ENCODE measurements around the gene RUVBL1. TPM values are rescaled to one million over a fixed set of nuclear protein-coding genes. Genes with fewer than 3 reads are reported as not detected.

Gene RUVBL1
- total and polyA plus RNA-seq, 4 experiments from 2014 or later = 26.6 to 71.4 (median 46.9) TPM

- H3K27me3 ChIP-seq (ENCODE audit: insufficient read depth, low read length) = no peaks in the 10 kb centered on the region
- peaks cover 0 to 1% of the 10 kb centered on the region in 2 donors for H3K27me3 Mint-ChIP-seq
- no peaks in the 10 kb centered on the region for H3K36me3 ChIP-seq (ENCODE audit: insufficient read depth, low read length)
- intact Hi-C loops (cut with micrococcal nuclease) = loop anchor here (1.0 to 5.0 kb wide), 2 partner anchors 28 to 40 kb away; no protein-coding TSS in a partner anchor
- peak overlapping the region; percentile 85 to 98 (median 93) for H3K27ac Mint-ChIP-seq
- no peaks in the 10 kb centered on the region for H3K9me3 ChIP-seq (ENCODE audit: control insufficient read depth in 1 of 2, low read length in 2 of 2)
- peaks cover 13 to 41% (median 23%) of the 10 kb centered on the region in 4 donors for H3K4me1 Mint-ChIP-seq
- H3K27ac ChIP-seq (ENCODE audit: low read depth, low read length) = peak overlapping the region; percentile 44
- POLR2A ChIA-PET (ENCODE audit: partially characterized antibody) = interaction anchor here (0.7 to 2.8 kb wide), 7 partner anchors 26 to 145 kb away, joined by 3 to 66 read pairs (median 4); partner anchors contain the start of gene RUVBL1
- H3K4me1 ChIP-seq (ENCODE audit: insufficient read depth, low read length) = peaks cover 18% of the 10 kb centered on the region
- H3K4me3 ChIP-seq (ENCODE audit: low read length in 2 of 2) = peak overlapping the region; percentile 84 to 85
- H3K4me3 Mint-ChIP-seq = peak overlapping the region; percentile 83 to 96 (median 90)
- DNase-seq = peak in 1 of 5 donors; percentile 84
- no peaks in the 10 kb centered on the region for H3K9me3 Mint-ChIP-seq
- H3K36me3 Mint-ChIP-seq = peaks cover 9 to 20% of the 10 kb centered on the region in 2 donors
- CTCF ChIA-PET (ENCODE audit: partially characterized antibody) = interaction anchor here (2.2 kb wide), 1 partner anchor 29 kb away, joined by 13 read pairs; the partner anchor contains the start of gene RUVBL1
Measured at GRCh38 chr3:128152419-128153155, 29.0 kb upstream of the RUVBL1 start.

DNA sequence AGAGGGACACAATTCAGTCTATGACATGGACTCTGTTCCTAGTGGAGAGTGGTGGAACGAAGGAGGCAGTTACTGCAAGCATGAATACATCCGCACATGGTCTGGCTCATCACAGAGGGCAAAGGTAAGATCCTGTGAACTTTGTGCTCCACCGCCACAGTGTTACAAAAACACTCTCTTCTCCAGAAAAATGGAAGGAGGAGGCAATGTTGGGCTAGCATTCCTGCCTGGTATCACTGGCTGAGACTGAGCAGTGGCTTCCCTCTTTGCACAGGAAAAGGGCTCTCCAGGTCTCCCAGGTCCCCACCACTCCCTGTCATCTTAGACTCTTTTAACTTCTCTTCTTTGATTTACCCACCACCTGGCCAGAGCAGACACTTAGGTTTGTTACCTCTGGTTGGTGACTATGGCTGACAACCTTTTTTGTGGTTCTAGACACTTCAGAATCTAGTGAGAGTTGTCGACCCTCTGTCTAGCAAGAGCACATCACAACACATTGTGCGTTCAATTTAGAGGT lies 28.2 kb upstream of the RUVBL1 start:
- CTCF ChIA-PET (ENCODE audit: partially characterized antibody) = no interaction called here
- H3K27ac ChIP-seq (ENCODE audit: low read depth, low read length) = no peak overlapping the region
- peaks cover 18% of the 10 kb centered on the region for H3K4me1 ChIP-seq (ENCODE audit: insufficient read depth, low read length)
- Mint-ChIP-seq H3K36me3 (peaks cover 4 to 12% of the 10 kb centered on the region in 2 donors), H3K4me1 (peaks cover 13 to 37% (median 23%) of the 10 kb centered on the region in 4 donors), H3K27me3 (peaks cover 0 to 1% of the 10 kb centered on the region in 2 donors), H3K9me3 (no peaks in the 10 kb centered on the region), H3K27ac (peak overlapping the region; percentile 44 to 93 (median 84)), H3K4me3 (peak overlapping the region in 5 of 8 donors; percentile 5 to 71 (median 29))
- intact Hi-C loops (cut with micrococcal nuclease) = loop anchor here (5.0 kb wide), 1 partner anchor 40 kb away; no protein-coding TSS in a partner anchor
- H3K27me3 ChIP-seq (ENCODE audit: insufficient read depth, low read length) = no peaks in the 10 kb centered on the region
- no peak for DNase-seq
- POLR2A ChIA-PET (ENCODE audit: partially characterized antibody) = interaction anchor here (1.0 to 2.8 kb wide), 4 partner anchors 28 to 143 kb away, joined by 3 to 66 read pairs (median 6); partner anchors contain the start of gene RUVBL1
- H3K36me3 ChIP-seq (ENCODE audit: insufficient read depth, low read length) = no peaks in the 10 kb centered on the region
- no peak overlapping the region for H3K4me3 ChIP-seq (ENCODE audit: low read length in 2 of 2)
- H3K9me3 ChIP-seq (ENCODE audit: control insufficient read depth in 1 of 2, low read length in 2 of 2) = no peaks in the 10 kb centered on the region

- Mint-ChIP-seq H3K36me3 (peaks cover 4% of the 10 kb centered on the region in 2 donors), H3K9me3 (no peaks in the 10 kb centered on the region), H3K27ac (no peak overlapping the region), H3K27me3 (peaks cover 0 to 1% of the 10 kb centered on the region in 2 donors), H3K4me1 (peaks cover 8 to 23% (median 10%) of the 10 kb centered on the region in 4 donors), H3K4me3 (no peak overlapping the region)
- Histone ChIP-seq H3K27me3 (ENCODE audit: insufficient read depth, low read length) (no peaks in the 10 kb centered on the region), H3K27ac (ENCODE audit: low read depth, low read length) (no peak overlapping the region), H3K4me1 (ENCODE audit: insufficient read depth, low read length) (peaks cover 9% of the 10 kb centered on the region), H3K4me3 (ENCODE audit: low read length in 2 of 2) (no peak overlapping the region), H3K9me3 (ENCODE audit: control insufficient read depth in 1 of 2, low read length in 2 of 2) (no peaks in the 10 kb centered on the region), H3K36me3 (ENCODE audit: insufficient read depth, low read length) (no peaks in the 10 kb centered on the region)
- ChIA-PET CTCF (ENCODE audit: partially characterized antibody) (no interaction called here), POLR2A (ENCODE audit: partially characterized antibody) (no interaction called here)
- DNase-seq = no peak
- intact Hi-C loops (cut with micrococcal nuclease) = loop anchor here (5.0 kb wide), 1 partner anchor 37 kb away; no protein-coding TSS in a partner anchor
Measured at GRCh38 chr3:128149650-128150049, 26.0 kb upstream of the RUVBL1 start.

- peaks cover 0 to 4% of the 10 kb centered on the region in 2 donors for H3K36me3 Mint-ChIP-seq
- intact Hi-C loops (cut with micrococcal nuclease) = no loop called here
- H3K4me1 ChIP-seq (ENCODE audit: insufficient read depth, low read length) = no peaks in the 10 kb centered on the region
- H3K27me3 ChIP-seq (ENCODE audit: insufficient read depth, low read length) = no peaks in the 10 kb centered on the region
- H3K4me3 Mint-ChIP-seq = no peak overlapping the region
- ChIA-PET POLR2A (ENCODE audit: partially characterized antibody) (no interaction called here), CTCF (ENCODE audit: partially characterized antibody) (no interaction called here)
- no peaks in the 10 kb centered on the region for H3K9me3 ChIP-seq (ENCODE audit: control insufficient read depth in 1 of 2, low read length in 2 of 2)
- H3K4me3 ChIP-seq (ENCODE audit: low read length in 2 of 2) = no peak overlapping the region
- peaks cover 0 to 2% (median 0%) of the 10 kb centered on the region in 4 donors for H3K4me1 Mint-ChIP-seq
- H3K9me3 Mint-ChIP-seq = peaks cover 0 to 3% (median 0%) of the 10 kb centered on the region in 8 donors
- no peak overlapping the region for H3K27ac Mint-ChIP-seq
- no peak overlapping the region for H3K27ac ChIP-seq (ENCODE audit: low read depth, low read length)
- no peaks in the 10 kb centered on the region for H3K27me3 Mint-ChIP-seq
- DNase-seq = no peak
- H3K36me3 ChIP-seq (ENCODE audit: insufficient read depth, low read length) = no peaks in the 10 kb centered on the region
Measured at GRCh38 chr3:128146201-128146600, 22.6 kb upstream of the RUVBL1 start.

GRCh38 chr3:128145279-128145678 lies 21.7 kb upstream of the RUVBL1 start:
- H3K4me1 Mint-ChIP-seq = peaks cover 0 to 2% (median 0%) of the 10 kb centered on the region in 4 donors
- DNase-seq = no peak
- no peak overlapping the region for H3K4me3 ChIP-seq (ENCODE audit: low read length in 2 of 2)
- H3K27me3 ChIP-seq (ENCODE audit: insufficient read depth, low read length) = no peaks in the 10 kb centered on the region
- no peaks in the 10 kb centered on the region for H3K27me3 Mint-ChIP-seq
- peaks cover 0 to 4% of the 10 kb centered on the region in 2 donors for H3K36me3 Mint-ChIP-seq
- no peak overlapping the region for H3K4me3 Mint-ChIP-seq
- intact Hi-C loops (cut with micrococcal nuclease) = no loop called here
- CTCF ChIA-PET (ENCODE audit: partially characterized antibody) = no interaction called here
- no peaks in the 10 kb centered on the region for H3K4me1 ChIP-seq (ENCODE audit: insufficient read depth, low read length)
- no peaks in the 10 kb centered on the region for H3K36me3 ChIP-seq (ENCODE audit: insufficient read depth, low read length)
- H3K27ac ChIP-seq (ENCODE audit: low read depth, low read length) = no peak overlapping the region
- POLR2A ChIA-PET (ENCODE audit: partially characterized antibody) = interaction anchor here (2.3 kb wide), 1 partner anchor 21 kb away, joined by 7 read pairs; the partner anchor contains the start of gene RUVBL1
- H3K9me3 ChIP-seq (ENCODE audit: control insufficient read depth in 1 of 2, low read length in 2 of 2) = no peaks in the 10 kb centered on the region
- H3K9me3 Mint-ChIP-seq = peaks cover 0 to 3% (median 0%) of the 10 kb centered on the region in 8 donors
- H3K27ac Mint-ChIP-seq = peak overlapping the region in 1 of 7 donors; percentile 42

DNA sequence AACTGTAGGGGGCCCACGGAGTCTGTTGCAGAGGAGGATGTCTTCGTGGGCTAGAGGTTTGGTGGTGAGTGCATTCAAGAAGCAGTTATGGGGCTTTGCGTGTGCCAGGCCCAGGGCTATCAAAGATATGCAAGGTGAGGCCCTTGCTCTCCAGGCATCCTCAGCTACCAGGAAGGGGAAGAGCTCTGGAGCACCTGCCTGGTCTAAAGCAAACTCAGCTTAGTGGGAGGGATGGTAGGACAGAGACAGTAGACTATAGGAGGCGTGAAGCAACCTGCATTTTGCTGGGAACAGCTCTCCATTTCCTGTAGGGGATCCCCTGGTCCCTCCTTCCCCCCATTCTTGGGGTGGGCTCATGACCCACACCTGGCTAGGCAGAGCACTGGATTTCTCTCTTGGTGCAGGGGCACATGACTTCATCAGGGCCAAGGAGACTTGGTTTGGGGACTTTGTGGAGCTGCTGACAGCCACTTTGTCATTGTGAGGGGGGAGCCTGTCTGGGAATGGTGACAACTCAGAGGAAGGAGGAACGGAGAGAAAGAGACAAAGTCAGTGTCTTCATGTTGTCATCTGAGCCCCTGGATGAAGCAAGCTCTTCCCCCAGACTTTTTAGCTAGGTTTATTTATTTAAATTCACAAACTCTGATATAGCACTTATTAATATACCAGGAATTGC lies 21.0 kb upstream of the RUVBL1 start:
- Histone ChIP-seq H3K36me3 (ENCODE audit: insufficient read depth, low read length) (no peaks in the 10 kb centered on the region), H3K9me3 (ENCODE audit: control insufficient read depth in 1 of 2, low read length in 2 of 2) (no peaks in the 10 kb centered on the region), H3K27ac (ENCODE audit: low read depth, low read length) (no peak overlapping the region), H3K27me3 (ENCODE audit: insufficient read depth, low read length) (no peaks in the 10 kb centered on the region), H3K4me1 (ENCODE audit: insufficient read depth, low read length) (no peaks in the 10 kb centered on the region), H3K4me3 (ENCODE audit: low read length in 2 of 2) (no peak overlapping the region)
- no peak for DNase-seq
- intact Hi-C loops (cut with micrococcal nuclease) = no loop called here
- ChIA-PET POLR2A (ENCODE audit: partially characterized antibody) (interaction anchor here (0.7 to 2.3 kb wide), 2 partner anchors 21 to 33 kb away, joined by 3 to 7 read pairs; partner anchors contain the start of gene RUVBL1), CTCF (ENCODE audit: partially characterized antibody) (no interaction called here)
- Mint-ChIP-seq H3K36me3 (peaks cover 0 to 4% of the 10 kb centered on the region in 2 donors), H3K27me3 (no peaks in the 10 kb centered on the region), H3K27ac (peak overlapping the region in 2 of 7 donors; percentile 29 to 38), H3K9me3 (peaks cover 0 to 3% (median 0%) of the 10 kb centered on the region in 8 donors), H3K4me1 (no peaks in the 10 kb centered on the region), H3K4me3 (no peak overlapping the region)

All from CD4-positive, alpha-beta memory T cell (primary cell).